Heart left ventricle (tissue), 13 donors: ENCODE measurements around the gene DPPA5.
"Not testable (repeated sequence)": the region's sequence is repeated elsewhere in the genome, so short reads cannot be mapped to it uniquely, and the experiment has no call there.

ENCODE experiments used
- CTCF ChIP-seq, 12 donors: fragments of 200-600 bp; sonication (generic) in 4 of 12; IDR thresholded peaks; one replicate each; pipeline versions ENCODE4 v1.5.0 to v1.8.0; 2018 to 2022; ENCODE audit warnings: antibody characterized with exemption in 12 of 12, mild to moderate bottlenecking in 5 of 12
- POLR2A ChIP-seq, 2 donors: fragments of 450-650 bp; IDR thresholded peaks; one replicate each; pipeline ENCODE4 v1.6.1; 2017; ENCODE audit warnings: antibody characterized with exemption in 2 of 2, mild to moderate bottlenecking in 2 of 2, moderate library complexity in 2 of 2
- donor health status: ischemic (EF 13 %, LVEDD 7.1; RV severe dilation, severe dysfunction).
- donor health status: DM: no; HTN: yes; CAD: no.
- donor health status: DM: no; HTN: no; CAD: no.
- donor health status: ischemic (EF 25% LVEDD 6.9; RV normal size, moderate dysfunction).
- donor health status: ischemic (EF 25% LVEDD 5.7; RV mildly dilated, moderate dysfunction).
- donor health status: ischemic (EF 35%, LVEDD 5.7; RV mildly dilated, moderate dysfunction).
- donor health status: nonischemic (EF 11% LVEDD 7.7; RV severe dilation, severe dysfunction).
- donor health status: DM: yes; HTN: yes; CAD: no.
- donor health status: PGD.
- donor health status: ischemic (EF 29% LVEDD 5.4; RV normal size, mild dysfunction).
- donor health status: nonischemic (EF 23%, LVEDD 6.1; RV moderate dilation, normal function).

GRCh38 chr6:73310503-73310845, 43.6 kb downstream of the DPPA5 start:
- TF ChIP-seq CTCF, POLR2A (IDR thresholded peaks at IDR 0.05): not testable (repeated sequence)
